ENCODE results near the gene COL11A2.

DNA sequence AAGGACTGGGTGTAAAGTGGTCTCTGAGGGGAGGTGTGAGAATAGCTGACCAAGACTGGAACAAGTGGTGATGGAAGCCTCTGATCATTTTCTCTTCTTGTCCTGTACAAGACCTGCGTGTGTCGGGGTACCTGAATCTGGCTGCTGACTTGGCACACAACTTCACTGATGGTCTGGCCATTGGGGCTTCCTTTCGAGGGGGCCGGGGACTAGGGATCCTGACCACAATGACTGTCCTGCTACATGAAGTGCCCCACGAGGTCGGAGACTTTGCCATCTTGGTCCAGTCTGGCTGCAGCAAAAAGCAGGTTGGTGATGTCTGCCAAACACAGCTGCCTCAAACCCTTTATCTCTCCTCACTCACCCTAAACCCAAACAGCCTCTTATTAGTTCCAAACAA is 10.5 kb upstream of the COL11A2 start:
- TF ChIP-seq CTCF (IDR thresholded peaks at IDR 0.05; ENCODE audit: borderline replicate concordance, extremely low read depth, low read length, poor library complexity, severe bottlenecking): no peak
- no peak for TF ChIP-seq EZH2 (IDR thresholded peaks at IDR 0.05; ENCODE audit: borderline replicate concordance, low read depth, low read length, severe bottlenecking)

All from DND-41 (cell line).